ENCODE data around the gene BHLHE23.

DNA sequence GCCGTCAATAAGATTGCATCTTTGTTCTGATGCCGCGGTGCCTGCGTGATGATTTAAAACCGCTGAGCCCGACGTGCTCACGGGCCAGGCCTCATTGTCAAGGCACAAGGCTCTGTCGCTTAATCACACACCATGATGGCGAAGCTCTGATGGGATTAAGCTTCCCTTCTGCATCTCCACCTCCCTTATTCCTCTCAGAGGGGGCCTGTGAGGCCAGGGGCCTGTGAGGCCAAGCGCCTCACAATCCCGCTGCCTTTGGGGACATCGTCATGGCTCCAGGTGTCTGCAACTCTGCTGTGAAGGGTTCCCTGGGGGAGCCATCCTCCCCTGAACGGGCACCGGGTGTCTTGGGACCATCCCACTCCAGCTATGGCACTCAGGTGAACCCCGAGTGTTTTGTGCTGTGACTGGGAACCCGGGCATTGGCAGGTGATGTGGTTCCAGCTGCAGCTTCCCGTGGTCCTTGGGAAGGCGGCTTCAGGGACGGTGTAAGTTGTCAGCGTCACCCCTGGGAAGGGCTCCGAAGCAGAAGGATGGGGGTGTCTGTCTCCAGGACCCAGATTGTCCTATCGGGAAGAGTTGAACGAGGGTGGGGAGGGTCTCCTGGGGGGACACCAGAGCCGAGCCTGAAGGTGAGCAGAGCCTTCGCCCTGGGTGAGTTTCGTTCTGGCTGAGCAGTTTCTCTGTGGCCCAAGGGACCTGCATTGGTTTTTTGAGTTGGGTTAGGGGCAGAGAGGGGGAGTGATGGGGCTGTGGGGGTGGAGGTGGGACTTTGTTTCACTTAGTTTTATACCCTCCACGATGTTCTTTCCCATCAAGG is 18.0 kb upstream of the BHLHE23 start:
- TF ChIP-seq EP300 (IDR thresholded peaks at IDR 0.05; ENCODE audit: borderline replicate concordance) (no peak), MAX (IDR thresholded peaks at IDR 0.05) (no peak), RAD21 (IDR thresholded peaks at IDR 0.05; ENCODE audit: low read depth) (no peak)
- TF ChIP-seq, protein P1, sequence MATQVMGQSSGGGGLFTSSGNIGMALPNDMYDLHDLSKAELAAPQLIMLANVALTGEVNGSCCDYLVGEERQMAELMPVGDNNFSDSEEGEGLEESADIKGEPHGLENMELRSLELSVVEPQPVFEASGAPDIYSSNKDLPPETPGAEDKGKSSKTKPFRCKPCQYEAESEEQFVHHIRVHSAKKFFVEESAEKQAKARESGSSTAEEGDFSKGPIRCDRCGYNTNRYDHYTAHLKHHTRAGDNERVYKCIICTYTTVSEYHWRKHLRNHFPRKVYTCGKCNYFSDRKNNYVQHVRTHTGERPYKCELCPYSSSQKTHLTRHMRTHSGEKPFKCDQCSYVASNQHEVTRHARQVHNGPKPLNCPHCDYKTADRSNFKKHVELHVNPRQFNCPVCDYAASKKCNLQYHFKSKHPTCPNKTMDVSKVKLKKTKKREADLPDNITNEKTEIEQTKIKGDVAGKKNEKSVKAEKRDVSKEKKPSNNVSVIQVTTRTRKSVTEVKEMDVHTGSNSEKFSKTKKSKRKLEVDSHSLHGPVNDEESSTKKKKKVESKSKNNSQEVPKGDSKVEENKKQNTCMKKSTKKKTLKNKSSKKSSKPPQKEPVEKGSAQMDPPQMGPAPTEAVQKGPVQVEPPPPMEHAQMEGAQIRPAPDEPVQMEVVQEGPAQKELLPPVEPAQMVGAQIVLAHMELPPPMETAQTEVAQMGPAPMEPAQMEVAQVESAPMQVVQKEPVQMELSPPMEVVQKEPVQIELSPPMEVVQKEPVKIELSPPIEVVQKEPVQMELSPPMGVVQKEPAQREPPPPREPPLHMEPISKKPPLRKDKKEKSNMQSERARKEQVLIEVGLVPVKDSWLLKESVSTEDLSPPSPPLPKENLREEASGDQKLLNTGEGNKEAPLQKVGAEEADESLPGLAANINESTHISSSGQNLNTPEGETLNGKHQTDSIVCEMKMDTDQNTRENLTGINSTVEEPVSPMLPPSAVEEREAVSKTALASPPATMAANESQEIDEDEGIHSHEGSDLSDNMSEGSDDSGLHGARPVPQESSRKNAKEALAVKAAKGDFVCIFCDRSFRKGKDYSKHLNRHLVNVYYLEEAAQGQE (IDR thresholded peaks at IDR 0.05; ENCODE audit: low read depth), result no peak
